ENCODE results near the gene RAB38.

GRCh38 chr11:88178191-88178590, 2.9 kb upstream of the RAB38 start:
- TF ChIP-seq CTCF (IDR thresholded peaks at IDR 0.05) (no peak), EZH2 (IDR thresholded peaks at IDR 0.05; ENCODE audit: borderline replicate concordance, insufficient read depth, low read depth, low read length, poor library complexity, severe bottlenecking) (no peak)

Data from B cell (primary cell).